ENCODE data around the gene STARD5. TPM values are rescaled to one million over a fixed set of nuclear protein-coding genes. Genes with fewer than 3 reads are reported as not detected.
"Not testable (repeated sequence)": the region's sequence is repeated elsewhere in the genome, so short reads cannot be mapped to it uniquely, and the experiment has no call there.

STARD5 gene
- total RNA-seq, 2 experiments from 2014 or later = 4.3 to 4.6 TPM

DNA sequence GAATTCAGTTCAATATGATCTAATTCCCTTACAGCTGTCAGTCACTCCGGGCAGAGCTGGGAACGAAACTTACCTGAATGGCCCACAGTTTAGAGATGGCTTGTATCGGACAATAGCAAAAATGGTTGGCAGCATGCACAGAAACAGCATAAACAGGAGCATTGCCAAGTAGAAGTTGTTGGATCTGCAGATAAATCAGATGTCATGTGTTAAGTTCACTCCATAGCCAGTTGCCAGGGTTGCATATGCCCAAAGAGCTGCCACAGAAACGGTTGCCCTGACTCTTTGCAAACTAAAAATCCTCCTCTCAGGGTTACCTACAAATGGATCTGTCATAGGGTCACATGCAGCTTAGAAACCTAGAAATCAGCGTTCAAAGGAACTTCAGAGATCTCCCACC is 15.4 kb upstream of the STARD5 start:
- ChIA-PET POLR2A (no interaction called here), CTCF (interaction anchor here (1.5 kb wide), 1 partner anchor 64 kb away, joined by 5 read pairs; no protein-coding TSS in a partner anchor)

DNA sequence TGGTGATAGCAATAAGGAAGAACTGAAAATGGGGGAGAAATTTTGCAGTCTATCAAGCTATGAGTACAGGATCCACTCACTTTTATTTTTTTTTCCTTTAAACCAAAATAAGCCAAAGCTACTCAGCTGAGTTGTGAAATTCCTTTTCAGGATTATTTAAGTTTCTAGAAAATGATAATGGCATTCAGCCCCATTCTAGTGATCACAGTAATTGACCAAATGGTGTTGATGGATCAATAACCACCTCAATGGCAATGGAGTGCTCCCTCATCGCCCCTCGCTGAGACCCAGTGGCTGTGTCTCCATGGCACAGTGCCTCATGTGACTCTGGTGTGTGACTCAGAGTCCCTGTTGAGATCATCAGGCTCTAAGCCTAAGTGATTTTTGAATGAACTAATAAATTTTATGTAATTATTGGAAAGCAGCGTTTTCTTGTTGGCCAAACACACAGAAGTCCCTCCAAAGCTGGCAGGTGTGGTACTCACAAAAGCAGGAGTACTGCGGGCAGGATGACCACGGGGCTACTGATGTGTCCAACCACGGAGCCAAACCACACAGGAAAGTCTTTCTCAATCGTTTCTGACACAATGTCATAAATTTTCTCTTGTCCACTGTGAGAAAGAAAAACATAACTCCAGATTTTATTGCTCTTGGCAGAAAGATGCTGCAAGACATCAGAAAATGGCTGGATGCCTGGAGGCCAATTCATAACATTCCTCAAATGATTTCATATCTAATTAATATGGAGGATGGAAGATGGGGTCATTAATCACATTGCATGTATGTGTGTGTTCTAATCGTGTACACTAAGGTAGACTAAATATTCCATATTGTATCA is 14.4 kb upstream of the STARD5 start:
- ChIA-PET POLR2A (no interaction called here), CTCF (interaction anchor here (0.6 to 1.5 kb wide), 3 partner anchors 18 to 73 kb away, joined by 4 to 5 read pairs (median 5); no protein-coding TSS in a partner anchor)

DNA sequence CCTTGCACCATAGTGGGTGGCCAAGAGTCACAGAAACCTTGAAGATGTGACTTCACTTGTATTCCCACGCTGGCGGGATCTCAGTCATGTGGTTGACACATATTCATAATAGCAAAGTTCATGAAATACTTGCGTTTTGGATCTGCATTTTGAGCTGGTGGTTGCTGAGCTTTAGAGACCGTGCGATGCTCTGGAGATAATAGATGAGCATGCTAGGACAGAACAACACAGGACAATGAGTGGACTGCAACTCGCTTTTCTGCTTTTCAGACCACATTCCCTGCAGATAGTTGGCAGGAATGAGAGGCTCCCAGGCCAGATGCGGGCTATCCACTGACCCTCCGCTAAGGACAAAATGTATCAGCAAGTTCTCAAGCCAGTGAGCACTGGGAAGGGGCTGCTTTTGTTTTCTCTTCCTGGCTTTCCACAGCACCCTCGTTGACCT is 13.8 kb upstream of the STARD5 start:
- CTCF ChIA-PET = interaction anchor here (0.6 to 1.8 kb wide), 3 partner anchors 18 to 72 kb away, joined by 4 to 7 read pairs (median 5); no protein-coding TSS in a partner anchor
- POLR2A ChIA-PET = no interaction called here

DNA sequence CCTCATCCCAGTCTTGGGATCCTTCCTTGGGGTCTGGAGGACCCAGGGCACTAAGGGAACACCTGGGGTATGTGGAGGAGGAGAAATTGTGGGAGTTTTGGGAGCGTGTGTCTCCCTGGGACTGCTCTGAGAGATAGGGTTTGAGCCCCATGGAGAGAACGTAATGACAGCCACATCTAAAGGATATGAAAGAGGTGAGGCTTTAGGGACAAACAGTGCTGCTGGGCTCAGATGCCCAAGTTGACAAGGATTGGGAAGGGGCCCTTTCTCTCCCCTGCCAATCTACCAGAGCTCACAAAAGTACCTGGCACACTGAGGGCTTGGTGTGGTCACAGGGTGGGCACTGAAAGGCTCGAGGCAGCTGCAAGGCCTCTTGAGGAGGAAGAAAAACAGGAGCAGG is 13.3 kb upstream of the STARD5 start:
- ChIA-PET CTCF (interaction anchor here (0.9 to 1.8 kb wide), 4 partner anchors 10 to 71 kb away, joined by 3 to 7 read pairs (median 5); no protein-coding TSS in a partner anchor), POLR2A (no interaction called here)

DNA sequence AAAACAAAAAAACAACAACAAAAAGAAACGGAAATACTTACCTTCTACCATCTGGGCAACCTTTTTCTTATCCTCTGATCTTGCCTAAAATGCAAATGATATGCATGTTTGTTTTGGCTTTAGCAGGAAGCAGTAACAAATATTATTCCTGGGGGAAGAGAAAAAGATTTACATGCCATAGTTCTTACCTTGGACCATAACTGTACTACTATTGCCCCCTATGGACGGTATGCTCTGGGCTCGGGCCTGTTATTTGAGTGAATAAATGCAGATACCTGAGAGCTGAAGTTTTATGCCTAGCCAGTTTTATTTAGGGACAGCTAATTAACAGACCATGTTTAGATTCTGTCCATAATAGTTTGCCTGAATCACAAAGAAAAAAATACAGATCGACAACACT is 12.6 kb upstream of the STARD5 start:
- ChIA-PET CTCF (interaction anchor here (0.9 to 1.8 kb wide), 4 partner anchors 9 to 71 kb away, joined by 3 to 7 read pairs (median 5); no protein-coding TSS in a partner anchor), POLR2A (no interaction called here)

DNA sequence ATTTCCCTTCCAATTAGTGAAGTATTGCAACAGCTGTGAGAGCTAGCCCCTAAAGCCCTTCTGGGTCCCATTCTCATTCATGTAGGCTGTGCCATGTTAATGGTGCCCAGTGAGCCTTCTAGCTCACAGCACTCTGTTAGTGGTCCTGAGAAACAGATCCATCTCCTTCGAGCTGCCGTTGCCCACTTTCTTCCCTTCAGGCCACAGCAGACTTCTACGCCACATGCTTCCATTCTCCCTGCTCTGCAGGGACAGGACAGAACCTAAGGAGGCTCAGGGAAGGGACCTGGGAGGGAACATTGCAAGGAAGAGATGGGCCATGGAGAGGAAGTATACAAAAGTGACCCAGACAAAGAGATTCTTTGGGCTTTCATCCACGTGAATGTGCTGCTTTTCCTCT is 11.7 kb upstream of the STARD5 start:
- ChIA-PET CTCF (interaction anchor here (1.3 to 1.4 kb wide), 3 partner anchors 11 to 66 kb away, joined by 3 to 9 read pairs (median 4); no protein-coding TSS in a partner anchor), POLR2A (no interaction called here)

DNA sequence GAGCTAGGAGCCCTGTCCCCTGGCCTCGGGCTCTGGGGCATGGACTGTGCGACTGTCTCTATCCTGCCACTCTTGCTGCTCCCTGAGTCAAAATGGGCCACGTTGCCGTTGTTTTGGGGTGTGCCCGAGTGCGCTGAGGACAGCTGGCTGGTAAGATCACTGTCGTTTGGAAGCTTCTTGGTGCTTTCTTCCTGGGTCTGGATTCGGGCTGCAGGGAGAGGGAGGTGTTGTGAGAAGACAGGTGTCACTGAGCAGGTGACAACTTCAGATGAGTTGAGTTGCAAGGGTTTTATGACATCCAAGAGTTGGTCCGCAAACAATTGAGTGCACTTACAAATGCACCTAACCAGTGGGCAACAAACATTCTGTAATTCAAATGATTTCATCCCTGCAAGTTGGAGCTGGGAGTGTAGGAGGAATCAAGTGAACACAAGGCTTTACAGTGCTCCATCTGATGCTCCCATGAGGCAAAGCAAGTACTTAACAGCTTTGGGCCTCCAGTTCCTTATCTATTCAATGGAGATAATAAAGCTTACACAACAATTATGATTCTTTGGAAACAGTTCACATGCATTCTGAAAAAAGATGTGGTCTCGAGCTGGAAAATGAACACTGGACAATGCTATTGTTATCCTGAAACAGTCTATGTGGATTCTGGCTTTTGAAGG is 11.0 kb upstream of the STARD5 start:
- ChIA-PET POLR2A (no interaction called here), CTCF (interaction anchor here (1.3 to 2.6 kb wide), 3 partner anchors 11 to 61 kb away, joined by 3 to 9 read pairs (median 5); no protein-coding TSS in a partner anchor)

DNA sequence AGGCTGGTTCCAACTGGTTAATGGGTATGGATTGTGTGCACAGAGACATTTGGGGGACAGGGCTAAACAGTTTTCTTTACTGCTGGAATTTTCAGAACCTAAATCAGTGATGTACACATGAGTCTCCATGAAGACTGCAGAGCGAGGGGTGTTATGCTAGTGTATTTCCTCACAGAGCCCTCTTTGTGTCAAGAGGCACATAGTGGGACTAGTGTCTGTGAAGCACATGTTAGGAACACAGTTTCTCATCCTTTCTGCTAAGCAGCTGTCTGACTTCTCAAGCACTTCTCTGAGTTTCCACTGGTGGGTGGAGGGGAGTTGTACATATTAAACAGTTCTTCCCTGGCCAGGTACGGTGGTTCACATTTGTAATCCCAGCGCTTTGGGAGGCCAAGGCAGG is 9.4 kb upstream of the STARD5 start:
- ChIA-PET POLR2A (no interaction called here), CTCF (interaction anchor here (0.7 to 2.6 kb wide), 3 partner anchors 58 to 67 kb away, joined by 3 to 5 read pairs (median 3); no protein-coding TSS in a partner anchor)

DNA sequence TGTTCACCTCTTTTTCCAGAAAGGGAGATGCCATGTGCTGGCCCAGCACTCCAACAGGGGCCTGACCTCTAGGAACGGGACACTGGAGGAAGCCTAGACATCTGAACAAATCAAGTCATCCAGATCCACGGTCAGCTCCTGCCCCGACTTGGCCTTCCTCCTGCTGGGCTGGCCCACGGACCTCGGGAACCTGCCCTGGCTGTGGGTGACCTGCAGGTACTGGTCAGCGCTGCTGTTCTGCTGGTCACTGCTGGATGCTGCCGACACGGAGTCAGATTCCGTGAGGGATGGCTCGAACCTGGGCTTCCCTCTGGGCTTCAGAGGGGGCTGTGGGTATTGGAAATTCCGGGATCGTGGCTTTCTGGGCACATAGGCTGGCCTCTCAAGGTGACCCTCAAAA is 8.4 kb upstream of the STARD5 start:
- POLR2A ChIA-PET = no interaction called here
- CTCF ChIA-PET = interaction anchor here (2.6 kb wide), 1 partner anchor 57 kb away, joined by 5 read pairs; no protein-coding TSS in a partner anchor

DNA sequence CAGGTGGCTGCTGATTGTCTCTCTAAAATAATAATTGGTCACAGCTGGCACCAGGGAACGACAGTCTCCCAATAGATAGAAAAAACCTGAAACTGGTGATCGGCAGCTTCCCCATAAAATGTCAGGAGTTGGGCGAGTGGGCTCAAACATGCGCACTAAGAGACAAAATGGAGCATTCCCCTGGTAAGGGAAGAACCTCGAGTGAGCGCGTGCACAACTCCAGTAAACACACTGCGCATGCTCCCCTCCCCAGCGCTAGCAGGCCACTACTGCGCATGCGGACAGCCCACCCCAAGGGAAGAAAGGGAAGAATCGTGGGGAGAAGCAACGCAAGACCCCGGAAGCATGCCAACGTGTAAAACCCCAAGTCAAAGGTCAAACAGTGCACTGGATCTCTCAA is 7.7 kb upstream of the STARD5 start:
- POLR2A ChIA-PET = no interaction called here
- CTCF ChIA-PET = no interaction called here

DNA sequence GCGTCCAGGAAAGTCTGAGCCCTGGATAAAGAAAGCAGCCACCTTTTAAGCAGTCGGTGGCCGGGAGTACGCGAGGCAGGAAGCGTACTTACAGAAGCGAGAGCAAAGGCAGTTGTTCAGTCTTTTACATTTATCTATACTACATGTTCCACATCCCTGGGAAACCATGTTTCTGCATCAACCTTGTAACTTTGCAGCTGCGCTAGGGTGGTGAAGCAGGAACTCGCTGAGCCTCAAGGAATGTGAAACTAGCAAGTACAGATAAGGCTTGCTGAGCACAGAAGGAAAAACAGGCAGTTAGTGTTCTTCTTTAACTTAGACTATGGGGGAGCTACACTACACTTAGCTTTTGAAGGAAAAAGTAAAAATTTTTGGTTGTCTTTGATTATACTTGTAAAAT is 7.2 kb upstream of the STARD5 start:
- POLR2A ChIA-PET, CTCF ChIA-PET: not testable (repeated sequence)

DNA sequence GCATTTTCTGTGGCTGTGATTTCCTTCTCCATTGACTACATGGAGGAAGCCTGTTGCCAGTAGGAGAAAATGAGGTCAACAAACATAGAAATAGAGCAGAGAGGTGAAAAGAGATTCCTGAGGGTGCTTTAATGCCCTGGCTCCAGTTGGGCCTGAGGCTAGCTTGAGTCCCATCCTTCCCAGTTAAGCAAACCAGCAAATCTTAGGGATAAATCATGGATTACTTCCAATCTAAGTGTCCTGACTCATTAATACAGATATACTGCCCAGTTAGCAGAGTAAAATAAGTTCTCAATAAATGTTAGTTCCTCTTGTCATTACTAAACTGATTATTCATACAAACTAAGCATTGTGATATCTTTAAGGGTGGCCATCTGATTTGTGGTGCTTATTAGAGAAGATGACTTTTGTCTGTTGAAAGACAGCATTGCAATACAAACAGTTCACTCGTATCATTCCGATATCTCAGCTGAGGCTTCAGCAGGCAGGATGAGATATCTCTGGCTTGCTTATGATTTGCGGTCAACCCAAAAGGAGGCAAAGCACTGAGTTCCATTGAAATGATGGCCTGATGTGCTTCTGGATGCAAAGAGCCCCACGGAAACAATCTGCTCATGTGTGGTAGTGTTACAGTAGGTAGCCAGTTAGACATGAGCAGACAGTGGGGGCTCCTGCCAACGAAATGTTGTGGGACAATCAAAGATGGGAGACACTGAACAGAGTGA is 6.6 kb upstream of the STARD5 start:
- ChIA-PET POLR2A (no interaction called here), CTCF (no interaction called here)

DNA sequence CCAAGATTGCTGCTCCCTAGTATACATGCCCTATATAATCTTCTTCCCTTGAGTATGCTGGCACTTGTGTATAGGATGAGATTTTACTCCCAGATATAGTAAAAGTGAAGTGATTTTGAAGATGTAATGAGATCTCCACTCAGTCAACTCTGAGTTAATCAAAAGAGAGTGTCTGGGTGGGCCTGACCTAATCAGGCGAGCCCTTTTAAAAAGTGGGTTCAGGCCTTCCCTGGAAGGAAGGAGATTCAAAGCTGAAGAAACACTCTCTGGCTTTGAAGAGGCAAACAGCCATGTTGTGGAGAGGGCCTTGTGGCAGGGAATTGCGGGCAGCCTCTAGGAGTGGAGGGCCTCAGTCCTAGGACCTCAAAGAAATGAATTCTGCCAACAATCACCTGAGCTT is 5.5 kb upstream of the STARD5 start:
- CTCF ChIA-PET = interaction anchor here (0.6 to 1.7 kb wide), 2 partner anchors 63 to 1214 kb away, joined by 3 to 5 read pairs; no protein-coding TSS in a partner anchor
- POLR2A ChIA-PET = no interaction called here

DNA sequence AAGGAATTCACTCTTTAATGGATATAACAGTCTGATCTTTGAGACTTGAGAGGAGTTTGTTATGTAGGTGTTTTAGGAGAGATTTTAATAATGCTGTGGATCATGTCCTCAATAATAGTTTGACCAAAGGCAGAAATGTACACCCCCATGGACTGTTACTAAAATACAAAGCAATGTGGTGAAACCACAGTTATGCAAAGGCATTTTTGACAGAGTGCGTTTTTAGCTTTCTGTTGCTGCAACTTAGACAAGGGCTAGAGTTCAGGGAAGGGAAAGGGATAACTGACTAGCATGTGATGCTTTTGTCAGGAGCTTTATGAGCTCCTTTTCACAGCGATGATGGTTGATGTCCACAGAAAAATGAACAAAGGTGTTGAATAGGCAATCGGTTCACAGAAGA is 3.6 kb upstream of the STARD5 start:
- ChIA-PET POLR2A (no interaction called here), CTCF (interaction anchor here (1.1 to 2.0 kb wide), 3 partner anchors 10 to 61 kb away, joined by 5 to 6 read pairs (median 6); no protein-coding TSS in a partner anchor)

DNA sequence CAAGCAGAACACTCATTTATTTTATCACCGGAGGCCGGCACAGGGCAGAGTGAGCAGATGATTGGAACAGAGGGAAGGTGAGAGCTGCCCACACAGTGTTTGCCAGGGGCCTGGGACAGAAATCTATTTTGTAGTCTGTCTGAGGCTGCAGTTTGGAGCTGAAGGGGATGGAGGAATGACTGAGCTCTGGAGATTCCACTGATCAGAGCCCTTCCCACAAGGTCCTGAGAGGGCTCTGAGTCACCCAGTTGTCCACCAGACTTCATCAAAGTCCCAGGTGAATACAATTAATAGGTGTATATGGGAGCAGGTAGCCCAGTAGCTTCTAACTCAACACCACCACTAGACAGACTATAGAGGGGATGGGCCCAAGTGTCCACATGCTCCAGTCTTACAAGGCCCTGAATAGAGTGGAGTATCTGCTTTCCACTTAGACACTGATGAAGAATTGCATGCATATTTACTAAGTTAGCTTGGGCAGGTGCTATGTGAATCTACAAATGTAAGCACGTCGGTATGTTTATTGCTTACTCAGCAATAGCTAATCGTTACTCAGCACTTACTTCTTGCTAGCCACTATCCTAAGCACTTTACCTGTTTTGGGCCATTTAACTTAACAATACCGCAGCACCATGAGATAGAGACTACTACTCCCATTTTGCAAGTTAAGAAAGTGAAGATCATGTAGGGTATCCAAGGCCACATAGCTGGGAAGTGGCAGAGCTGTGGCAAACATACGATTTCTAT is 2.7 kb upstream of the STARD5 start:
- CTCF ChIA-PET = interaction anchor here (1.1 to 2.0 kb wide), 4 partner anchors 10 to 60 kb away, joined by 3 to 6 read pairs (median 6); no protein-coding TSS in a partner anchor
- POLR2A ChIA-PET = no interaction called here

DNA sequence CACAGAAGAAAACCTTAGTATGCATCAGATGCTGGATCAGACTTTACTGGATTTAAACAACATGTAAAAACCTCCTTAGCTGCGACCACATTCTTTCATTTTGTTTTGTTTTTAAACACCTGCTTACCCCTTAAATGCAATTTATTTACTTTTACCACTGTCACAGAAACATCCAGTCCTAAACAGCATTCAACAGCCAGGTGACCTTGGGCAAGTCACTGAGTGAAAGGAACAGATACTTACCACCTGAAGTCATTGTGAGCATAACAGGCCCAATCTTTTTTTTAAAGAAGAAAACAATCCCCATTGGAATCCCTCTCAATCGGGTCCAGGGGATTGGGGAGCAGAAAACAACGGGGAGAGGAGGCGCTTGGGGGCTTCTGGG is 390 bp downstream of the STARD5 start:
- POLR2A ChIA-PET = interaction anchor here (0.6 to 1.8 kb wide), 9 partner anchors 8 to 58 kb away, joined by 3 to 8 read pairs (median 5); no protein-coding TSS in a partner anchor

DNA sequence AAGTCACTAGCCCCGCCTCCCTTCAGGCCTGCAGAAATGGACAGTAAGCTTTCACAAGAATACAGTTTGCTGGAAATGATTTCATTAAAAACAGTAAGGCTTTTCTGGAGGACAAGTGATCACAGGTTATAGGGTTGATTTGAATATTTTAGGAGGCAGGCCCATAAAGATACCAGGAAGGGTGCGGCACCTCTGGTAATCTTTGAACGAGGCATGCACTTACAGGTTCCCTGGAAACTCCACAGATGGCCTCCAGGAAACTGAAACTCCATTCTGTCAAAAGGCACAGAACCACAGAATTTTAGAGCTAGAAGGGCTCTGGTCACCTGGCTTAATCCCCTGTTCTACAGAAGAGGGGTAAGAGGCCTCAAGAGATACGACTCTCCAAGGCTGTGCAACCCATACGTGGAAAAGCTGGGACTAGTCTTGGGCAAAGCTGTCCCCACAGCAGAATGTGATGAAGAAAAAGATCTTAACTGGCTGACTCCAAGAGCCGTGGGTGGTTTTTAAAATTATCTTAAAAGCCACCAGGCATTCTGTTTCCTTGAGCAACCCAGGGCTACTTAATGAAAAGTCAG is 1.2 kb downstream of the STARD5 start:
- ChIA-PET CTCF (interaction anchor here (1.2 to 1.3 kb wide), 3 partner anchors 26 to 57 kb away, joined by 3 read pairs; no protein-coding TSS in a partner anchor), POLR2A (interaction anchor here (1.8 kb wide), 1 partner anchor 18 kb away, joined by 6 read pairs; no protein-coding TSS in a partner anchor)

More for the DNA sequence above, 390 bp downstream of the STARD5 start:
- CTCF ChIA-PET = interaction anchor here (0.9 to 1.3 kb wide), 5 partner anchors 22 to 58 kb away, joined by 3 to 4 read pairs (median 3); no protein-coding TSS in a partner anchor

DNA sequence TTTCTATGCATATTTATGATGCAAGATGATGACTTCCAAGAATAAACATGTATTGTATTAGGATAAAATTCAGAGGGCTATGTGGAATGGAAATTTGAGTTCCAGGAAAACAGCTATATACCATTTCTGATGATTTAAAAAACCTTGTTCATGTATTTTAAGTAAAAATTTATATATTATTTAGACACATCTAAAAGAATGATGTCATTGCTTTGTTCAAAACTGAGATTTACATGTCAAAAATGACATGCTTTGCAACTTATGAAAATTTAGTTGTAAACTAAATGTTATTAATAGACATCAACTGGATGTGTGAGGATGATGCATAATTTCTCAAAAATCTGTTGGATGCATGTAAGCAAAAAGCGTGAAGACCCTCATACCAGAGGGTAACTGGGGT is 2.3 kb downstream of the STARD5 start:
- POLR2A ChIA-PET = no interaction called here
- CTCF ChIA-PET = interaction anchor here (1.3 kb wide), 3 partner anchors 25 to 55 kb away, joined by 3 to 4 read pairs (median 3); no protein-coding TSS in a partner anchor
